ENCODE data around the gene IFNA7.
"Not testable (repeated sequence)": the region's sequence is repeated elsewhere in the genome, so short reads cannot be mapped to it uniquely, and the experiment has no call there.

Gene IFNA7

DNA sequence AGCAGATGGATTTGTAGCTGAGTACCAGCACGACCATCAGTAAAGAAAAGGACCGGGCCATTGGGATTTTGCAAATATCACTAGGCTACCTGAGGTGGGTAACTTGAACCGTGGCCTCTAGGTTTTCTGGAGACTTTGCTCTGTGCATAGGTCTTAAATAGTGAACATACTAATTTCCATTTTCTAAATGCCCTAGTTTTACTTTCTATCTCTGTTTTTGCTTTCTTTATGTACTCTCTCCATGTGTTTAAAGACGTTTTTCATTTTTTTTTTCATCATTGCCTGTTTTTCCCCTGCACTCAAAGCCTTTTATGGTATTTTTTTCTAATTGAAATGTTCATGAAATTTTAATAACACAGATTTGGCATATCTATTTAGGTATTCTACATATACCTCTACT is at the start of gene IFNA7:
IFNA7 (minus strand) TSS at position 101 of the 400 bp plus-strand sequence; CDS start at position 61, 40 bp downstream.
- DNase-seq: not testable (repeated sequence)

DNA sequence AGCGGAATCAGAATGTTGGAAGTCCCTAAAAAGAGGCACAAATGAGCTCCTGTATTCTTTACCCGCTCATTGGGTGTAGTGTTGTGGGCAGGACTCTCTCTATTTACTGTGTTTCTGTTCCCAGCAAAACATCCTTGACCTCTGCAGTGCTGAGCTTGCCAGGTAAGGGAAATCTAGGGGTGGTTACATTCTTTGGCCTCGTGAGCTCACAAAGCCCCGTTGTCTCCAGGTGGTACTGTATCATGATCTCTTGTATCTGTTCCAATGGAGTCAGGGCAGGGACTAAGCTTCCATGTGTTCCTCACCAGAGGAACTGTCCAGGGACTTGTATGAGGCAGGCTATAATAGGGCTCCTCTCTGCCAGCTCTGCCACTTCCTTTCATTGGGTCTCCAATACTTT is 49.6 kb upstream of the IFNA7 start:
- DNase-seq: no peak

DNA sequence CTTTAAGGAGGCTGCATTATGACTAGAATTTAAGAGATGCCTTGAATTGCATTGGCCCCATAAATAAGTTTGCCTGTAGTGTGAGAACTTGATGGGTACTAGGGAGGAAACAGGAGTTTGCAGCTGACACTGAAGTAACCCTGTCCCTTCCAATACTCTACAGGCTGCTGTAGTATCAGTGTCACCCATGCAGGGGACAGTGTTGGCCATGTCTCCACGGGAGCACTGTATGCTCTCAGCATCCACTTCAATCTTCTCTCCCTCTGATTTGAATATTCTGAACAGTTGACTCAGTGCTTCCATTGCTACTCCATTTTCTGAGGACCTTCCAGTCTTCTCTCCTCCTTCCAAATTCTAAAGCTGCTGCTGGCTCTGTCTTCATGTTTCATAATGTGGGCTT is 49.2 kb upstream of the IFNA7 start:
- no peak for DNase-seq

DNA sequence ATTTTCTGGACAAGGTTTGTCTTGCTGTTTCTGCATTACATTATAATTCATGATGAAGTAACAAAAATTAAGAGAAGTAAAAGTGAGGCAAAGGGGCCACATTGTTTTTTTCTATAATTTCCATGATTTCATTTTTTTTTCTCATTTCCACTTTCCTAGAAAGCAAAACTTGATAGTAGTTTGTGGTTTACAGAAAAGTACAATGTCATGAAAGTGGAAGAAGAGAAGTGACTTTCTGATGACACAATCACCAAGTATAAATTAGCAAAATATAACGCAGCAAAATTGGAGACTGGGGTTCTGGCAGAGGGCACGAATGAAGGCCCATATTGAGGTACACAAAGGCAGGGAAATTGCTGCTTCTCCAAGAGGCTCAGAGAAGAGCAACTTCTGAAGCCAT is 42.8 kb upstream of the IFNA7 start:
- no peak for DNase-seq

DNA sequence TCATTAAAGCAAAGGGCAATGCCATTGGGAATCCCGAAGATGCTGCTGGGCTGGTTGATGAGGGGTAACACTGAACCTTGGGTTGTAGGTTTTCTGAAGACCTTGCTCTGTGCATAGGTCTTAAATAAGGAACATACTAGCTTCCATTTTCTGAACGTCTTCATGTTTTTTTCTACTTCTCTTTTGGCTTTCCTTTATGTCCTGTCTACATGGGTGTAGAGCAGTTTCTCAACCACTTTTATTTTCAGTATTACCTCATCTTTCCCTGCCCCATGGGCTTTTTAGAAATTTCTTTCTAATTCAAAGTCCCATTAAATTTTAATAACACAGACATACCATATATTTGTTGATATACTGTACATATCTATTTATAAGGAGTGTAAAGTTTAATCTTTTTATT is 37.9 kb upstream of the IFNA7 start, which contains the start of gene IFNA14:
IFNA14 (minus strand) TSS at position 95 of the 400 bp plus-strand sequence; CDS start at position 25, 70 bp downstream.
- DNase-seq: no peak

DNA sequence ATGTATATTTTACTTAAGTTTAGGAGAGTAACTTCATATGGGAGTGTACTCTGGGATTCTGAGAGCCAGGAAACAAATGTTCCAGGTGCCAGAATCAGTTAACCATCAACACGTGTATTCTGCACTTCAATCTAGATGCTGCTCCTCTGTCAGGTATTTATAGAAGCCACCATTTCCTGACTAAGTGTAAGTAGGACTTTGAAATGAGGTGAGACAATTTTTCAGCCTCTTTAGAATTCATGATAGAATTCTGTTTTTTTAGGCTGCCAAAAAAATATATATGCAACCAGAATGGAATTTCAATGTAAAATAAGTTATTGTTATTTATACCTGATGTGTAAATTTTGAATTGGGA is 34.3 kb upstream of the IFNA7 start:
- DNase-seq: not testable (repeated sequence)

DNA sequence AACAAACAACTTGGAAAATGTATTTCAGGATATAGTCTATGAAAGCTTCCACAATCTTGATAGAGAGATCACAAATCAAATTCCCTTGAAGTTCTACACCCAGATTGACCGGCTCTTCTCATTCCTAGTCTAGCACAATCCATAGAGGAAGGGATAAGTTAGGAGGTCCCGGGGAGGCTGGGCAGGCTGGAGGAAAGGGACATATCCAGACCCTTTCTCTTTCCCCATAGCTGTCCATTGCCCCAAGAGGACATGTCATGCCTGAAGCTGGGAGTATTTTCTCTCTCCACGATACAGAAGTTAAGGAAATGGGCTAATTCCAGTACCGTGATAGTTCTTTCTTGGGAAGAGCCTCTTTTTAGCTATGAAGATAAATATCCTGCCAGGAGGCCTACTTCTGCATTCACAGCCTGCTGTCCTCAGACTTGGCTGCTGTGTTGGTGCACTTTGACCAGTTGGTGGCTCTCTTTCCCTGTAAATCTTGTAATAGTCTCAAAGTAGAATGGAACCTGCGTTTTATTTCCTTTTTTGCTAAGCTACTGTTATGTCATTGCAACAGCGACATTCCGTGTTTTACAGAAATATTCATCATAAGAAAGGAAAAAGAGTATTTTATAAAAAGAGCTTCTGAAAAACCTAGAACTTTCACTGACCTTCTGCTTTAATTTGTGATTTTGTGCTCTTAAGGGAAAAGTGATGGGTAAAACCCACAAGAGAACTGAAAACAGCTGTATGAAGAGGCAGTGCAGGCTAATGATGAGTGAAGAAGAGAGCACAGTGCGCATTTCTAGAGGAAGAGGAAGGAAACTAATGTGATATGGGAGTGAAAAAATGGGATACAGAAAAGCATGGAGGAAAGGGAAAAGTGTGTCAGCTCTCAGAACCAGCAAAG is 33.7 kb upstream of the IFNA7 start:
- peak; percentile 12 for DNase-seq

DNA sequence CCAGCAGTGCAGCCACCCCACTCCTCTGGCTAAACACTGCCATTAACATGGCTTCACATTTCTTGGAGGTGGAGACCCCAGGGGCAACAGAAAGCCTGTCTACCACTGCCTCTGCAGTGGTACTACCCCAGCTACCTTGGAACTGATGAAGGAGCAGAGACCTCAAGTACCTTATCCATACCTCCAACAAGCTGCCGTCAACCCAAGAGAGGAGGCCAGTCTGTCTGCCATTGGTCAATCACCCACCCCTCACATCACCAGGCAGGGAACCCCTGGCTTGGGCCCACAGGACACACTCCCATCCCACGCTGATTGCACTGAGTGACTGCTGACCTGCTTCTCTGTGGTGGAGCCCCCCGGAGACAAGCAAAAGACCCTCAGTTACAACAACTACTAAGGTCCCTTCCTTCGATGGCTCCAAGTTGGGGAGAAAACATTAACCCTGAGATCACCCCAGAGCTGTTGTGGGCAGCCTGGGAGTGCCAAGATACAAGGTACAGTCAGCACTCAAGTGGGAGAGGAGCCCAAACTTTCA is 32.2 kb upstream of the IFNA7 start:
- DNase-seq: no peak

DNA sequence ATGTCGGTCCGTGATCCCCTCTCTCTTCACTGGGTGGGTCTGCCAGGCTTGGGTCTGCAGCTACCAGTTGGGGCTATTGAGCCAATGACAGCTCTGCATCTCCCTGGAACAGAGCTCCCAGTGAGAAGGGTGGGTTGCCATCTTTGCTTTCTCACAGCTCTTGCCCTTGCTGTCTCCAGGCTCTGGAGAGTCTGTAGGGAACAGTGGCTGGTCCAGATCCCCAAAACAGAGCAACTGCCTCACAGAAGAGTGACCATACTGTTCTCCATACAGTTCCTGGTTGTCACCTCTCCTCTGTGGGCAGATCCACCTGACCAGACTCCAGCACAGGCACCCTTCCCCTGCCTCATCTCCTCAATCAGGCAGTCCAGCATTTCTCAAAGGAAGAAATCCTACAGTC is 31.3 kb upstream of the IFNA7 start:
- no peak for DNase-seq

DNA sequence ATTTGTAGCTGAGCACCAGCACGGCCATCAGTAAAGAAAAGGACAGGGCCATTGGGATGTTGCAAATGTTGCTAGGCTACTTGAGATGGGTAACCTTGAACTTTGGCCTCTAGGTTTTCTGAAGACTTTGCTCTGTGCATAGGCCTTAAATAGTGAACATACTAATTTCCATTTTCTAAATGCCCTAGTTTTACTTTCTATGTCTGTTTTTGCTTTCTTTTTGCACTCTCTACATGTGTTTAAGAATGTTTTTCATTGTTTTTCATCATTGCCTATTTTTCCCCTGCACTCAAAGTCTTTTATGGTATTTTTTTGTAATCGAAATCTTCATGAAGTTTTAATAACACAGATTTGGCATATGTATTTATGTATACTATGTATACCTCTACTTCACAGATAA is 26.1 kb upstream of the IFNA7 start, which contains the start of gene IFNA17:
IFNA17 (minus strand) TSS at position 101 of the 400 bp plus-strand sequence; CDS start at position 52, 49 bp downstream.
- DNase-seq: no peak

DNA sequence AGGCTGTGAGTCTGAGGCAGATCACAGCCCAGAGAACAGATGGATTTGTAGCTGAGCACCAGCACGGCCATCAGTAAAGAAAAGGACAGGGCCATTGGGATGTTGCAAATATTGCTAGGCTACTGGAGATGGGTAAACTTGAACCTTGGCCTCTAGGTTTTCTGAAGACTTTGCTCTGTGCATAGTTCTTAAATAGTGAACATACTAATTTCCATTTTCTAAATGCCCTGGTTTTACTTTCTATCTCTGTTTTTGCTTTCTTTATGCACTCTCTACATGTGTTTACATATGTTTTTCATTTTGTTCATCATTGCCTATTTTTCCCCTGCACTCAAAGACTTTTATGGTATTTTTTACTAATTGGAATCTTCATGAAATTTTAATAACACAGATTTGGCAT is 15.2 kb upstream of the IFNA7 start, which contains the start of gene IFNA16:
IFNA16 (minus strand) TSS at position 101 of the 400 bp plus-strand sequence; CDS start at position 95, 6 bp downstream.
- not testable (repeated sequence) for DNase-seq

DNA sequence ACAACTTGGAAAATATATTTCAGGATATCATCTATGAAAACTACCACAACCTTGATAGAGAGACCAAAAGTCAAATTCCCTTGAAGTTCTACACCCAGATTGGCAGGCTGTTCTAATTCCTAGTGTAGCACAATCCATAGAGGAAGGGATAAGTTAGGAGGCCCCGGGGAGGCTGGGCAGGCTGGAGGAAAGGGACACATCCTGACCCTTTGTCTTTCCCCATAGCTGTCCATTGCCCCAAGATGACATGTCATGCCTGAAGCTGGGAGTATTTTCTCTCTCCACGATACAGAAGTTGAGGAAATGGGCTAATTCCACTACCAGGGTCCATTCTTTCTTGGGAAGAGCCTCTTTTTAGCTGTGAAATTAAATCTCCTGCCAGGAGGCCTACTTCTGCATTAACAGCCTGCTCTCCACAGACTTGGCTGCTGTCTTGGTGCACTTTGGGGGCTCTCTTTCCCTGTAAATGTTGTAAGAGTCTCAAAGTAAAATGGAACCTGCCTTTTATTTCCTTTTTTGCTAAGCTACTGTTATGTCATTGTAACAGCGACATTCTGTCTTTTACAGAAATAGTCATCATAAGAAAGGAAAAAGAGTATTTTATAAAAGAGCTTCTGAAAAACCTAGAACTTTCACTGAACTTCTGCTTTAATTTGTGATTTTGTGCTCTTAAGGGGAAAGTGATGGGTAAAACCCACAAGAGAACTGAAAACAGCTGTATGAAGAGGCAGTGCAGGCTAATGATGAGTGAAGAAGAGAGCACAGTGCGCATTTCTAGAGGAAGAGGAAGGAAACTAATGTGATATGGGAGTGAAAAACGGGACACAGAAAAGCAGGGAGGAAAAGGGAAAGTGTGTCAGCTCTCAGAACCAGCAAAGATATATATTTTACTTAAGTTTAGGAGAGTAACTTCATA is 11.7 kb upstream of the IFNA7 start:
- DNase-seq: not testable (repeated sequence)

DNA sequence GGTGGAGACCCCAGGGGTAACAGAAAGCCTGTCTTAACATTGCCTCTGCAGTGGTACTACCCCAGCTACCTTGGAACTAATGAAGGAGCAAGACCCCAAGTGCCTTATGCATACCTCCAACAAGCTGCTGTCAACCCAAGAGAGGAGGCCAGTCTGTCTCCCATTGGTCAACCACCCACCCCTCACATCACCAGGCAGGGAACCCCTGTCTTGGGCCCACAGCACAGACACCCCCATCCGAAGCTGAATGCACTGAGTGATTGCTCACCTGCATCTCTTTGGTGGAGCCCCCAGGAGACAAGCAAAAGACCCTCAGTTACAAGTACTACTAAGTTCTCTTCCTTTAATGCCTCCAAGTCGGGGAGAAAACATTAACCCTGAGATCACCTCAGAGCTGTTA is 10.2 kb upstream of the IFNA7 start:
- DNase-seq: not testable (repeated sequence)

DNA sequence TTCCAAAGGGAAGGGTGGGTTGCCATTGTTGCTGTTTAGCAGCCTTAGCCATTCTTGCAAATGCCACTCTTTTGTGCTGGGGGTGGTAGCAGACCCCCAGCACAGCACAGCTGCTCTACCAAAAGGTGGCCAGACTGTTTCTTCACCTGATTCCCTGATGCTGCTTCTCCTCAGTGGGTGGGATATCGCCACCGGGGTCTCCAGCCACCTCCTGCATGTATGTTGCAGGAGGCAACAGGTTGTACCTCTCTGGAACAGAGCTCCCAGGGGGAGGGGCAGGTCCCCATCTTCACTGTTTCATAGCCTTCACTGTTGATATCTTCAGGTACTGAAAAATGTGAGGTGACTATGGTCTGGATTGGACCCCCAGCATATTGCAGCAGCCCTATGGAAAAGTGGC is 8.8 kb upstream of the IFNA7 start:
- DNase-seq: not testable (repeated sequence)

DNA sequence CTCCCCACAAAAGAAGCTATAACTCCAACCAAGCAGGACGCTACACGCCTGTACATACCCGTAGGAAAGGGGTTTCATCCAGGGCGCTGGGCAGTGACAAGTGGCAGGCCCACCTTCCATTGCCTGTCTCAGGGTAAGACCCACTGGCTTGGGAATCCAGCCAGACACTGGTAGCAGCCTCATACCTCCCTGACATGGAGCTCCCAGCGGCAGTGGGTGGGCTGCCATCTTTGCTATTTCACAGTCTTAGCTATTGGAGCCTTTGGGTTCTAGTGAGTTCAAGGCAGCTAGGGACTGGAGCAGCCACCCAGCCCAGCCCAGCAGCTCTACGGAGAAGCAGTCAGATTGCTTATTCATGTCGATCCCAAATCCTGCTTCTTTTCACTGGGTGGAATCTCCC is 8.3 kb upstream of the IFNA7 start:
- DNase-seq: no peak

DNA sequence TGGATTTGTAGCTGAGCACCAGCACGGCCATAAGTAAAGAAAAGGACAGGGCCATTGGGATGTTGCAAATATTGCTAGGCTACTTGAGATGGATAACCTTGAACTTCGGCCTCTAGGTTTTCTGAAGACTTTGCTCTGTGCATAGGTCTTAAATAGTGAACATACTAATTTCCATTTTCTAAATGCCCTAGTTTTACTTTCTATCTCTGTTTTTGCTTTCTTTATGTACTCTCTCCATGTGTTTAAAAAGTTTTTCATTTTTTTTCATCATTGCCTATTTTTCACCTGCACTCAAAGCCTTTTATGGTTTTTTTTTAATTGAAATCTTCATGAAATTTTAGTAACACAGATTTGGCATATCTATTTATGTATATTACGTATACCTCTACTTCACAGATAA is 5.0 kb upstream of the IFNA7 start, which contains the start of gene IFNA10:
IFNA10 (minus strand) TSS at position 101 of the 400 bp plus-strand sequence; CDS start at position 55, 46 bp downstream.
- not testable (repeated sequence) for DNase-seq

DNA sequence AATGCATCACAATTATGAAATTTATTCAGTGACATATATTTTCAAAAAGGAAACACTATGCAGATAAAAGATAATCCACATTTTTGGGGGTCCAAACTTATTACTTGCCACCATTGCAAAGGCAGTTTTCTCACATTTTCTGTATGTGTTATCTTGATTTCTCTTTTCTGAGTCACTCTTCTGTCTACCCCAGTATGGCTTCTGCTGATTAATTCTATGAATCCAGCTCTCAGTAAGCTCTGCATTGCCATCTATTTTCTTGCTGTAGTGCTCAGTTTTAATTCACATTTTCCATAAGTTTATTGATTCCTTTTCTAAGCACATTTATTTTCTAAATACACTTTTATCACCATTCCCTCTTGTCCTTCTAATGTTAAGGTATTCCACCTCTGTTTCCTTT is 3.2 kb upstream of the IFNA7 start:
- no peak for DNase-seq

DNA sequence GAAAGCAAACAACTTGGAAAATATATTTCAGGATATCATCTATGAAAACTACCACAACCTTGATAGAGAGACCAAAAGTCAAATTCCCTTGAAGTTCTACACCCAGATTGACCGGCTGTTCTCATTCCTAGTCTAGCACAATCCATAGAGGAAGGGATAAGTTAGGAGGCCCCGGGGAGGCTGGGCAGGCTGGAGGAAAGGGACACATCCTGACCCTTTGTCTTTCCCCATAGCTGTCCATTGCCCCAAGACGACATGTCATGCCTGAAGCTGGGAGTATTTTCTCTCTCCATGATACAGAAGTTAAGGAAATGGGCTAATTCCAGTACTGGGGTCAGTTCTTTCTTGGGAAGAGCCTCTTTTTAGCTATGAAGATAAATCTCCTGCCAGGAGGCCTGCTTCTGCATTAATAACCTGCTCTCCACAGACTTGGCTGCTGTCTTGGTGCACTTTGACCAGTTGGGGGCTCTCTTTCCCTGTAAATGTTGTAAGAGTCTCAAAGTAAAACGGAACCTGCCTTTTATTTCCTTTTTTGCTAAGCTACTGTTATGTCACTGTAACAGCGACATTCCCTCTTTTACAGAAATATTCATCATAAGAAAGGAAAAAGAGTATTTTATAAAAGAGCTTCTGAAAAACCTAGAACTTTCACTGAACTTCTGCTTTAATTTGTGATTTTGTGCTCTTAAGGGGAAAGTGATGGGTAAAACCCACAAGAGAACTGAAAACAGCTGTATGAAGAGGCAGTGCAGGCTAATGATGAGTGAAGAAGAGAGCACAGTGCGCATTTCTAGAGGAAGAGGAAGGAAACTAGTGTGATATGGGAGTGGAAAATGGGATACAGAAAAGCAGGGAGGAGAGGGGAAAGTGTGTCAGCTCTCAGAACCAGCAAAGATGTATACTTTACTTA is 6.9 kb downstream of the IFNA7 start:
- not testable (repeated sequence) for DNase-seq

DNA sequence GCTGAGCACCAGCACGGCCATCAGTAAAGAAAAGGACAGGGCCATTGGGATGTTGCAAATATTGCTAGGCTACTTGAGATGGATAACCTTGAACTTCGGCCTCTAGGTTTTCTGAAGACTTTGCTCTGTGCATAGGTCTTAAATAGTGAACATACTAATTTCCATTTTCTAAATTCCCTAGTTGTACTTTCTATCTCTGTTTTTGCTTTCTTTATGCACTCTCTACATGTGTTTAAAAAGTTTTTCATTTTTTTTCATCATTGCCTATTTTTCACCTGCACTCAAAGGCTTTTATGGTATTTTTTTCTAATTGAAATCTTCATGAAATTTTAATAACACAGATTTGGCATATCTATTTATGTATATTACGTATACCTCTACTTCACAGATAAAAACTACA is 14.5 kb downstream of the IFNA7 start, which contains the start of gene IFNA4:
IFNA4 (minus strand) TSS at position 101 of the 400 bp plus-strand sequence; CDS start at position 45, 56 bp downstream.
- DNase-seq: not testable (repeated sequence)

DNA sequence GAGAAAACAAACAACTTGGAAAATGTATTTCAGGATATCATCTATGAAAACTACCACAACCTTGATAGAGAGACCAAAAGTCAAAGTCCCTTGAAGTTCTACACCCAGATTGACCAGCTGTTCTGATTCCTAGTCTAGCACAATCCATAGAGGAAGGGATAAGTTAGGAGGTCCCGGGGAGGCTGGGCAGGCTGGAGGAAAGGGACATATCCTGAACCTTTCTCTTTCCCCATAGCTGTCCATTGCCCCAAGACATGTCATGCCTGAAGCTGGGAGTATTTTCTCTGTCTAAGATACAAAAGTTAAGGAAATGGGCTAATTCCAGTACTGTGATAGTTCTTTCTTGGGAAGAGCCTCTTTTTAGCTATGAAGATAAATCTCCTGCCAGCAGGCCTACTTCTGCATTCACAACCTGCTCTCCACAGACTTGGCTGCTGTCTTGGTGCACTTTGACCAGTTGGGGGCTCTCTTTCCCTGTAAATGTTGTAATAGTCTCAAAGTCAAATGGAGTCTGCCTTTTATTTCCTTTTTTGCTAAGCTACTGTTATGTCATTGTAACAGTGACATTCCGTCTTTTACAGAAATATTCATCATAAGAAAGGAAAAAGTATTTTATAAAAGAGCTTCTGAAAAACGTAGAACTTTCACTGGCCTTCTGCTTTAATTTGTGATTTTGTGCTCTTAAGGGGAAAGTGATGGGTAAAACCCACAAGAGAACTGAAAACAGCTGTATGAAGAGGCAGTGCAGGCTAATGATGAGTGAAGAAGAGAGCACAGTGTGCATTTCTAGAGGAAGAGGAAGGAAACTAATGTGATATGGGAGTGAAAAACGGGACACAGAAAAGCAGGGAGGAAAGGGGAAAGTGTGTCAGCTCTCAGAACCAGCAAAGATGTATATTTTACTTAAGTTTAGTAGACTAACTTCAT is 18.9 kb downstream of the IFNA7 start:
- not testable (repeated sequence) for DNase-seq
